ENCODE results near the gene AUTS2. TPM values are rescaled to one million over a fixed set of nuclear protein-coding genes. Genes with fewer than 3 reads are reported as not detected.

AUTS2 gene
- total and polyA plus RNA-seq, 10 of the 15 experiments (the other 5 are each of a cell fraction or from before 2014, with no cell fraction given), result 6.4 to 55.6 (median 21.6) TPM

DNA sequence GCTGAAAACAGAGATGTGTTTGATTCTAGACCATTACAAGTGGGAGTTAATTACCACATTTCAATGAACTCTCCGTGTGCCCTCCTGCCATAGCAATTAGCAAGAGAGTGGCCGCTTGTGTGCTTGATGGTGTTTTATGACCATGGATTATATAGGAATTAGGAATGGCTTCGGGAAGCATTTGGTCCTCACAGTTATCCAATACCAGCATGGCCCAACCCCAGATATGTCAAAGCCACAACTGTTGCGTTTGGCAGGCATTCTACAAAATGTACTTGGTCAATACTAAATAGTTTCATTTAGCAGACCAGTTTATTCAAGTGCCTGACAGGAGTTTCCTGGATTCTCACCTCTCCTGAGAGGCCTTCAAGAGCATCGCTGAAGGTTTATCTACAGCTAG lies 1024.7 kb downstream of the AUTS2 start:
- no peak for ATAC-seq
- H2AFZ ChIP-seq (ENCODE audit: control insufficient read depth, low read depth, low read length), result no peak overlapping the region
- POLR2A ChIA-PET, result no interaction called here
- H3K4me1 ChIP-seq (ENCODE audit: control insufficient read depth, insufficient read depth, low read length), result no peaks in the 10 kb centered on the region
- no peaks in the 10 kb centered on the region; a peak in 1 of 4 replicates for H3K36me3 ChIP-seq (ENCODE audit: control insufficient read depth in 2 of 2, insufficient read depth in 2 of 2, low read length in 1 of 2)
- H3K27me3 ChIP-seq (replicated peaks in 1 of 2; ENCODE audit: control insufficient read depth in 2 of 2, insufficient read depth in 2 of 2, low read length in 1 of 2), result no peaks in the 10 kb centered on the region
- no peak overlapping the region for H3K4me3 ChIP-seq
- H3K79me2 ChIP-seq (ENCODE audit: control insufficient read depth, insufficient read depth, low read length), result no peaks in the 10 kb centered on the region
- SMC1A ChIA-PET (ENCODE audit: uncharacterized antibody, unreplicated experiment), result no interaction called here
- intact Hi-C loops (cut with micrococcal nuclease; ENCODE audit: unreplicated experiment) (no loop called here), in situ Hi-C loops (cut with MboI) (no loop called here)
- H4K20me1 ChIP-seq (ENCODE audit: control insufficient read depth, insufficient read depth), result no peaks in the 10 kb centered on the region
- H3K27ac ChIP-seq (ENCODE audit: control insufficient read depth, insufficient read depth), result no peak overlapping the region
- no peak overlapping the region for H3K9ac ChIP-seq (ENCODE audit: control insufficient read depth, insufficient read depth, low read length)
- BruUV-seq (replicated peaks), result no TSS peak
- TF ChIP-seq CHD1 (IDR thresholded peaks at IDR 0.05; ENCODE audit: low read depth, low read length) (no peak), JUND (IDR thresholded peaks at IDR 0.05; ENCODE audit: low read depth, low read length) (no peak), HDGF (IDR thresholded peaks at IDR 0.05) (no peak), GATAD2B (conservative IDR thresholded peaks at IDR 0.05; ENCODE audit: low read depth) (no peak), MTA3 (IDR thresholded peaks at IDR 0.05; ENCODE audit: borderline replicate concordance, low read length) (no peak), DPF2 (IDR thresholded peaks at IDR 0.05) (no peak), POLR2AphosphoS5 (IDR thresholded peaks at IDR 0.05; ENCODE audit: low read length) (no peak)
- TF ChIP-seq, protein P1, sequence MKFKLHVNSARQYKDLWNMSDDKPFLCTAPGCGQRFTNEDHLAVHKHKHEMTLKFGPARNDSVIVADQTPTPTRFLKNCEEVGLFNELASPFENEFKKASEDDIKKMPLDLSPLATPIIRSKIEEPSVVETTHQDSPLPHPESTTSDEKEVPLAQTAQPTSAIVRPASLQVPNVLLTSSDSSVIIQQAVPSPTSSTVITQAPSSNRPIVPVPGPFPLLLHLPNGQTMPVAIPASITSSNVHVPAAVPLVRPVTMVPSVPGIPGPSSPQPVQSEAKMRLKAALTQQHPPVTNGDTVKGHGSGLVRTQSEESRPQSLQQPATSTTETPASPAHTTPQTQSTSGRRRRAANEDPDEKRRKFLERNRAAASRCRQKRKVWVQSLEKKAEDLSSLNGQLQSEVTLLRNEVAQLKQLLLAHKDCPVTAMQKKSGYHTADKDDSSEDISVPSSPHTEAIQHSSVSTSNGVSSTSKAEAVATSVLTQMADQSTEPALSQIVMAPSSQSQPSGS (IDR thresholded peaks at IDR 0.05; ENCODE audit: low read length), result no peak
- TF ChIP-seq, protein P2, sequence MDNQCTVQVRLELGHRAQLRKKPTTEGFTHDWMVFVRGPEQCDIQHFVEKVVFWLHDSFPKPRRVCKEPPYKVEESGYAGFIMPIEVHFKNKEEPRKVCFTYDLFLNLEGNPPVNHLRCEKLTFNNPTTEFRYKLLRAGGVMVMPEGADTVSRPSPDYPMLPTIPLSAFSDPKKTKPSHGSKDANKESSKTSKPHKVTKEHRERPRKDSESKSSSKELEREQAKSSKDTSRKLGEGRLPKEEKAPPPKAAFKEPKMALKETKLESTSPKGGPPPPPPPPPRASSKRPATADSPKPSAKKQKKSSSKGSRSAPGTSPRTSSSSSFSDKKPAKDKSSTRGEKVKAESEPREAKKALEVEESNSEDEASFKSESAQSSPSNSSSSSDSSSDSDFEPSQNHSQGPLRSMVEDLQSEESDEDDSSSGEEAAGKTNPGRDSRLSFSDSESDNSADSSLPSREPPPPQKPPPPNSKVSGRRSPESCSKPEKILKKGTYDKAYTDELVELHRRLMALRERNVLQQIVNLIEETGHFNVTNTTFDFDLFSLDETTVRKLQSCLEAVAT (IDR thresholded peaks at IDR 0.05), result no peak
- TF ChIP-seq, protein P3, sequence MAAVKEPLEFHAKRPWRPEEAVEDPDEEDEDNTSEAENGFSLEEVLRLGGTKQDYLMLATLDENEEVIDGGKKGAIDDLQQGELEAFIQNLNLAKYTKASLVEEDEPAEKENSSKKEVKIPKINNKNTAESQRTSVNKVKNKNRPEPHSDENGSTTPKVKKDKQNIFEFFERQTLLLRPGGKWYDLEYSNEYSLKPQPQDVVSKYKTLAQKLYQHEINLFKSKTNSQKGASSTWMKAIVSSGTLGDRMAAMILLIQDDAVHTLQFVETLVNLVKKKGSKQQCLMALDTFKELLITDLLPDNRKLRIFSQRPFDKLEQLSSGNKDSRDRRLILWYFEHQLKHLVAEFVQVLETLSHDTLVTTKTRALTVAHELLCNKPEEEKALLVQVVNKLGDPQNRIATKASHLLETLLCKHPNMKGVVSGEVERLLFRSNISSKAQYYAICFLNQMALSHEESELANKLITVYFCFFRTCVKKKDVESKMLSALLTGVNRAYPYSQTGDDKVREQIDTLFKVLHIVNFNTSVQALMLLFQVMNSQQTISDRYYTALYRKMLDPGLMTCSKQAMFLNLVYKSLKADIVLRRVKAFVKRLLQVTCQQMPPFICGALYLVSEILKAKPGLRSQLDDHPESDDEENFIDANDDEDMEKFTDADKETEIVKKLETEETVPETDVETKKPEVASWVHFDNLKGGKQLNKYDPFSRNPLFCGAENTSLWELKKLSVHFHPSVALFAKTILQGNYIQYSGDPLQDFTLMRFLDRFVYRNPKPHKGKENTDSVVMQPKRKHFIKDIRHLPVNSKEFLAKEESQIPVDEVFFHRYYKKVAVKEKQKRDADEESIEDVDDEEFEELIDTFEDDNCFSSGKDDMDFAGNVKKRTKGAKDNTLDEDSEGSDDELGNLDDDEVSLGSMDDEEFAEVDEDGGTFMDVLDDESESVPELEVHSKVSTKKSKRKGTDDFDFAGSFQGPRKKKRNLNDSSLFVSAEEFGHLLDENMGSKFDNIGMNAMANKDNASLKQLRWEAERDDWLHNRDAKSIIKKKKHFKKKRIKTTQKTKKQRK (IDR thresholded peaks at IDR 0.05; ENCODE audit: low read depth, low read length), result no peak
- TF ChIP-seq, protein P4, sequence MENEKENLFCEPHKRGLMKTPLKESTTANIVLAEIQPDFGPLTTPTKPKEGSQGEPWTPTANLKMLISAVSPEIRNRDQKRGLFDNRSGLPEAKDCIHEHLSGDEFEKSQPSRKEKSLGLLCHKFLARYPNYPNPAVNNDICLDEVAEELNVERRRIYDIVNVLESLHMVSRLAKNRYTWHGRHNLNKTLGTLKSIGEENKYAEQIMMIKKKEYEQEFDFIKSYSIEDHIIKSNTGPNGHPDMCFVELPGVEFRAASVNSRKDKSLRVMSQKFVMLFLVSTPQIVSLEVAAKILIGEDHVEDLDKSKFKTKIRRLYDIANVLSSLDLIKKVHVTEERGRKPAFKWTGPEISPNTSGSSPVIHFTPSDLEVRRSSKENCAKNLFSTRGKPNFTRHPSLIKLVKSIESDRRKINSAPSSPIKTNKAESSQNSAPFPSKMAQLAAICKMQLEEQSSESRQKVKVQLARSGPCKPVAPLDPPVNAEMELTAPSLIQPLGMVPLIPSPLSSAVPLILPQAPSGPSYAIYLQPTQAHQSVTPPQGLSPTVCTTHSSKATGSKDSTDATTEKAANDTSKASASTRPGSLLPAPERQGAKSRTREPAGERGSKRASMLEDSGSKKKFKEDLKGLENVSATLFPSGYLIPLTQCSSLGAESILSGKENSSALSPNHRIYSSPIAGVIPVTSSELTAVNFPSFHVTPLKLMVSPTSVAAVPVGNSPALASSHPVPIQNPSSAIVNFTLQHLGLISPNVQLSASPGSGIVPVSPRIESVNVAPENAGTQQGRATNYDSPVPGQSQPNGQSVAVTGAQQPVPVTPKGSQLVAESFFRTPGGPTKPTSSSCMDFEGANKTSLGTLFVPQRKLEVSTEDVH (IDR thresholded peaks at IDR 0.05; ENCODE audit: low read depth, partially characterized antibody), result no peak
- DNase-seq (ENCODE audit: low read depth, low spot score), result no peak
- H3K9me3 ChIP-seq (replicated peaks; ENCODE audit: control insufficient read depth, insufficient read depth, low read length), result no peaks in the 10 kb centered on the region
- CTCF ChIA-PET, result no interaction called here
- no peak for FAIRE-seq
- RAD21 ChIA-PET (ENCODE audit: unreplicated experiment), result no interaction called here
- H3K4me2 ChIP-seq (ENCODE audit: control insufficient read depth, insufficient read depth), result no peak overlapping the region
- 55% methylated on average over 5 of the region's 5 CpGs for WGBS (ENCODE audit: insufficient coverage, insufficient replicate concordance, low lambda C conversion rate, missing lambda C conversion rate)

All from GM12878 (cell line).